IMR-90 (cell line): ENCODE measurements around the gene C19orf33.

Experiments used
- CEBPB ChIP-seq: IDR thresholded peaks from 2 replicates; pipeline ENCODE4 v1.6.1; 2012; ENCODE audit warnings: low read depth, low read length, improper control_type of control experiment
- CHD1 ChIP-seq: IDR thresholded peaks from 2 replicates; pipeline ENCODE4 v1.6.1; 2012; ENCODE audit warnings: low read depth, low read length, improper control_type of control experiment
- CTCF ChIP-seq: conservative IDR thresholded peaks from 2 replicates; pipeline ENCODE4 v1.5.1; 2012; ENCODE audit warnings: mild to moderate bottlenecking, low read depth, low read length, improper control_type of control experiment
- FOS ChIP-seq: fragments of 150-350 bp; IDR thresholded peaks from 2 replicates; pipeline ENCODE4 v1.6.1; 2016; ENCODE audit warnings: low read depth, low read length
- MAFK ChIP-seq: IDR thresholded peaks from 2 replicates; pipeline ENCODE4 v1.6.1; 2012; ENCODE audit warnings: low read depth, low read length, improper control_type of control experiment
- MXI1 ChIP-seq: IDR thresholded peaks from 2 replicates; pipeline ENCODE4 v1.6.1; 2012; ENCODE audit warnings: low read depth, mild to moderate bottlenecking, low read length, moderate library complexity, borderline replicate concordance
- NFE2L2 ChIP-seq: fragments of 150-350 bp; IDR thresholded peaks from 2 replicates; pipeline ENCODE4 v1.6.1; 2016; ENCODE audit warnings: low read depth, mild to moderate bottlenecking, low read length
- POLR2A ChIP-seq: IDR thresholded peaks from 2 replicates; pipeline ENCODE4 v1.6.1; 2012; ENCODE audit warnings: mild to moderate bottlenecking, low read depth, low read length
- RAD21 ChIP-seq: IDR thresholded peaks from 2 replicates; pipeline ENCODE4 v1.6.1; 2012; ENCODE audit warnings: low read length, improper control_type of control experiment
- RCOR1 ChIP-seq: IDR thresholded peaks from 2 replicates; pipeline ENCODE4 v1.6.1; 2012; ENCODE audit warnings: mild to moderate bottlenecking, low read length, improper control_type of control experiment; ENCODE audit not compliant: insufficient replicate concordance
- SMC3 ChIP-seq: fragments of 150-350 bp; IDR thresholded peaks from 2 replicates; pipeline ENCODE4 v1.6.1; 2016; ENCODE audit warnings: low read depth, mild to moderate bottlenecking, antibody characterized with exemption, low read length, moderate library complexity
- TF ChIP-seq, protein P1 (sequence below): fragments of 150-350 bp; IDR thresholded peaks from 2 replicates; pipeline ENCODE4 v1.6.1; 2016; ENCODE audit warnings: low read depth, mild to moderate bottlenecking, low read length, moderate library complexity, borderline replicate concordance
- TF ChIP-seq, protein P2 (sequence below): fragments of 150-350 bp; IDR thresholded peaks from 2 replicates; pipeline ENCODE4 v1.6.1; 2017; ENCODE audit warnings: mild to moderate bottlenecking, antibody characterized with exemption, low read length, low read depth

DNA sequence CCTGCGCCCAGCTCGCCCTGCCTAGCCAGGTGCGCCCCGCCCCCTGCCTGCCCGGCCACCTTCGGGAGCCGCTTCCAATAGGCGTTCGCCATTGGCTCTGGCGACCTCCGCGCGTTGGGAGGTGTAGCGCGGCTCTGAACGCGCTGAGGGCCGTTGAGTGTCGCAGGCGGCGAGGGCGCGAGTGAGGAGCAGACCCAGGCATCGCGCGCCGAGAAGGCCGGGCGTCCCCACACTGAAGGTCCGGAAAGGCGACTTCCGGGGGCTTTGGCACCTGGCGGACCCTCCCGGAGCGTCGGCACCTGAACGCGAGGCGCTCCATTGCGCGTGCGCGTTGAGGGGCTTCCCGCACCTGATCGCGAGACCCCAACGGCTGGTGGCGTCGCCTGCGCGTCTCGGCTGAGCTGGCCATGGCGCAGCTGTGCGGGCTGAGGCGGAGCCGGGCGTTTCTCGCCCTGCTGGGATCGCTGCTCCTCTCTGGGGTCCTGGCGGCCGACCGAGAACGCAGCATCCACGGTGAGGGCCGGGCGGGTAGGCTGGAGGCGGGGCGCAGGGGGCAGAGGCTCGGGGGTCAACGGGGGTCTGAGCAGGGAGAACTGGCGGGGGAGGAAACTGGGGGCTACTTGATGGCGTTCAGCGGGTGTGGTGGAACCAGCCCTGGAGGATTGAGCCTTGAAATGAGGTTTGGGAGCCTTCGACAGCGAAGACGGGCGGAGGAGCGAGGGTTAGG, 39.4 kb upstream of the C19orf33 start, which contains the start of gene SPINT2:
- TF ChIP-seq CEBPB (no peak), CTCF (no peak), MAFK (no peak), CHD1 (no peak), RCOR1 (no peak), POLR2A (no peak), SMC3 (no peak), MXI1 (no peak), FOS (no peak), RAD21 (no peak), NFE2L2 (no peak)
- TF ChIP-seq, protein P1, sequence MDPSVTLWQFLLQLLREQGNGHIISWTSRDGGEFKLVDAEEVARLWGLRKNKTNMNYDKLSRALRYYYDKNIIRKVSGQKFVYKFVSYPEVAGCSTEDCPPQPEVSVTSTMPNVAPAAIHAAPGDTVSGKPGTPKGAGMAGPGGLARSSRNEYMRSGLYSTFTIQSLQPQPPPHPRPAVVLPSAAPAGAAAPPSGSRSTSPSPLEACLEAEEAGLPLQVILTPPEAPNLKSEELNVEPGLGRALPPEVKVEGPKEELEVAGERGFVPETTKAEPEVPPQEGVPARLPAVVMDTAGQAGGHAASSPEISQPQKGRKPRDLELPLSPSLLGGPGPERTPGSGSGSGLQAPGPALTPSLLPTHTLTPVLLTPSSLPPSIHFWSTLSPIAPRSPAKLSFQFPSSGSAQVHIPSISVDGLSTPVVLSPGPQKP, result no peak
- TF ChIP-seq, protein P2, sequence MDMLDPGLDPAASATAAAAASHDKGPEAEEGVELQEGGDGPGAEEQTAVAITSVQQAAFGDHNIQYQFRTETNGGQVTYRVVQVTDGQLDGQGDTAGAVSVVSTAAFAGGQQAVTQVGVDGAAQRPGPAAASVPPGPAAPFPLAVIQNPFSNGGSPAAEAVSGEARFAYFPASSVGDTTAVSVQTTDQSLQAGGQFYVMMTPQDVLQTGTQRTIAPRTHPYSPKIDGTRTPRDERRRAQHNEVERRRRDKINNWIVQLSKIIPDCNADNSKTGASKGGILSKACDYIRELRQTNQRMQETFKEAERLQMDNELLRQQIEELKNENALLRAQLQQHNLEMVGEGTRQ, result no peak
